Panc1 (cell line): Measurements from ENCODE around the gene RUSF1. TPM values are rescaled to one million over a fixed set of nuclear protein-coding genes. Genes with fewer than 3 reads are reported as not detected.

Source experiments
- ATAC-seq: fragments of 200-7000 bp; cut with Tn5 transposase; 2 replicates; pipeline ENCODE4 v1.9.1; 2020; ENCODE audit warnings: mild to moderate bottlenecking, moderate library complexity
- BruUV-seq: library from RNA; stranded (reverse); fragments of 400-500 nt; replicated peaks from 2 replicates; lab custom pipeline; 2021; lab: Mats Ljungman, UMichigan
- CTCF ChIA-PET: fragments of 300-600 bp; sonication (Branson Sonifier 250); formaldehyde crosslinking; loops from one replicate; lab custom pipeline; 2022; ENCODE audit warnings: antibody characterized with exemption; lab: Charles Lee
- POLR2A ChIA-PET: fragments of 300-600 bp; sonication (Branson Sonifier 250); formaldehyde crosslinking; loops from one replicate; lab custom pipeline; 2022; ENCODE audit warnings: antibody characterized with exemption; lab: Charles Lee
- DNase-seq: peaks from one replicate; pipeline ENCODE4 v3.0.0-alpha.2; 2010; ENCODE audit warnings: low read depth, low spot score
- H3K27ac ChIP-seq: 2 replicates; pipeline ENCODE4 v1.5.1; 2011; ENCODE audit warnings: mild to moderate bottlenecking, low read length, inconsistent platforms
- H3K27me3 ChIP-seq: fragments of 200-500 bp; sonication (Bioruptor generic); 2 replicates; pipeline ENCODE4 v1.6.0; 2014; ENCODE audit warnings: low read length, inconsistent platforms; ENCODE audit not compliant: control insufficient read depth, insufficient read depth
- H3K36me3 ChIP-seq: fragments of 200-500 bp; sonication (Bioruptor generic); 2 replicates; pipeline ENCODE4 v1.5.1; 2014; ENCODE audit warnings: inconsistent platforms, mild to moderate bottlenecking, low read length, moderate library complexity; ENCODE audit not compliant: control insufficient read depth, insufficient read depth
- H3K4me1 ChIP-seq: 2 replicates; pipeline ENCODE4 v1.5.1; 2011; ENCODE audit warnings: inconsistent platforms, mild to moderate bottlenecking, low read length, moderate library complexity; ENCODE audit not compliant: control insufficient read depth, insufficient read depth
- H3K4me3 ChIP-seq, 2 experiments: 2 replicates each; pipeline ENCODE4 v1.5.1; 2011 to 2012; ENCODE audit warnings: low read depth in 2 of 2, low read length in 2 of 2, mild to moderate bottlenecking in 2 of 2, inconsistent platforms in 1 of 2, moderate library complexity in 1 of 2
- H3K9me3 ChIP-seq: fragments of 200-500 bp; sonication (Bioruptor generic); 2 replicates; pipeline ENCODE4 v1.5.1; 2014; ENCODE audit warnings: low read depth, mild to moderate bottlenecking, inconsistent platforms, low read length, moderate library complexity; ENCODE audit not compliant: control insufficient read depth, insufficient read depth
- POLR2AphosphoS5 ChIP-seq: IDR thresholded peaks from 2 replicates; pipeline ENCODE4 v1.6.1; 2012; ENCODE audit warnings: mild to moderate bottlenecking, low read depth, low read length, moderate library complexity
- SIN3A ChIP-seq: IDR thresholded peaks from 2 replicates; pipeline ENCODE4 v1.6.1; 2012; ENCODE audit warnings: low read depth, mild to moderate bottlenecking, low read length, moderate library complexity, borderline replicate concordance; ENCODE audit not compliant: insufficient read depth
- TCF7L2 ChIP-seq: IDR thresholded peaks from 2 replicates; pipeline ENCODE4 v1.6.1; 2011; ENCODE audit warnings: mild to moderate bottlenecking, low read depth, low read length, inconsistent platforms
- in situ Hi-C: cut with HindIII; loops from 2 replicates; pipeline ENCODE4 v1.10.0; 2016; ENCODE audit warnings: low sequenced_read_pairs, low pct_unique_long_range_greater_than_20kb
- intact Hi-C: fragments of 100-400 bp; cut with micrococcal nuclease; formaldehyde crosslinking; loops from one replicate; pipeline ENCODE4 v1.10.0; 2022; ENCODE audit not compliant: unreplicated experiment
- total RNA-seq: library from RNA; stranded (reverse); gene quantifications from one replicate; pipeline ENCODE4 v1.2.1, GENCODE V29; 2021; ENCODE audit not compliant: unreplicated experiment
- TF ChIP-seq, protein P1 (sequence below), 2 experiments: IDR thresholded peaks; 2 replicates each; pipeline ENCODE4 v1.6.1; 2011 to 2012; ENCODE audit warnings: low read depth in 2 of 2, control low read depth in 1 of 2, low read length in 1 of 2, mild to moderate bottlenecking in 1 of 2, moderate library complexity in 1 of 2; ENCODE audit not compliant: insufficient read depth in 1 of 2
- TF ChIP-seq, protein P2 (sequence below): fragments of 450-650 bp; IDR thresholded peaks from 2 replicates; pipeline ENCODE4 v1.5.1; 2017; ENCODE audit warnings: mild to moderate bottlenecking

The RUSF1 gene
- total RNA-seq, 1 experiment from 2014 or later, result 47.4 TPM

DNA sequence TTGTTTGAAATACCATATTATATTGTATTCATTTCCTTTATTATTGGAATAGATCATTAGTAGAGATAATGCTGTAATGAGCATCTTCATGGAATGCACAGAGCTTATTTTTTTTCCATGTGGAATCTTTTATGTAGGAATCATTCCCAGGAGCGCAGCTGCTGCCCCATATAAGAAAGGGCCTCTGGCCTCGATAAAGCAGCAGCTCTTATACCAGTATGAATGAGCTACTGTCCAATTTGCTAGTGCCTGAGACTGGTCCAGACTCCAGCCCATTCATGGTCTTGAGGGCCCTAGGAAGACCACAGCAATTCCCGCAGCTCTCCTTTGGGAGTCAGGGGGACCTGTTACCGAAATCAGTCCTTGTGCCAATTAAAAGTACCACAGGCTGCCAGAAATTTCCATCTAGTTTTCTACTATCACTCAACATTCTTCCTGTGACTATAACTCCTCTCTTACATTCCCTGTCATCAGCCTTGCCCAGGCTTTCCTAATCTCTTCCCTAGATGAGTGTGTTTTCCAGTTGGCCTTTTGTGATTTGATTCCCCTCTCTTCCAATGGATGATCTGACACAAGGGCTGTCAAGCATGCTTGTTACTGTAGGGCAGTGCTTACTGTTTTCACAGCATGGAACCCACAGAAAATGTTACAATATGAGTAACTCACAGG lies 67.5 kb downstream of the RUSF1 start:
- in situ Hi-C loops, result no loop called here
- Histone ChIP-seq H3K27ac (no peak overlapping the region), H3K36me3 (no peaks in the 10 kb centered on the region), H3K4me3 (no peak overlapping the region), H3K27me3 (no peaks in the 10 kb centered on the region), H3K4me1 (no peaks in the 10 kb centered on the region), H3K9me3 (no peaks in the 10 kb centered on the region)
- intact Hi-C loops, result loop anchor here (10.0 kb wide), 2 partner anchors 106 to 446 kb away; no protein-coding TSS in a partner anchor
- DNase-seq, result no peak
- ChIA-PET CTCF (no interaction called here), POLR2A (no interaction called here)
- no TSS peak for BruUV-seq
- TF ChIP-seq SIN3A (no peak), POLR2AphosphoS5 (no peak), TCF7L2 (no peak)
- TF ChIP-seq, protein P1, sequence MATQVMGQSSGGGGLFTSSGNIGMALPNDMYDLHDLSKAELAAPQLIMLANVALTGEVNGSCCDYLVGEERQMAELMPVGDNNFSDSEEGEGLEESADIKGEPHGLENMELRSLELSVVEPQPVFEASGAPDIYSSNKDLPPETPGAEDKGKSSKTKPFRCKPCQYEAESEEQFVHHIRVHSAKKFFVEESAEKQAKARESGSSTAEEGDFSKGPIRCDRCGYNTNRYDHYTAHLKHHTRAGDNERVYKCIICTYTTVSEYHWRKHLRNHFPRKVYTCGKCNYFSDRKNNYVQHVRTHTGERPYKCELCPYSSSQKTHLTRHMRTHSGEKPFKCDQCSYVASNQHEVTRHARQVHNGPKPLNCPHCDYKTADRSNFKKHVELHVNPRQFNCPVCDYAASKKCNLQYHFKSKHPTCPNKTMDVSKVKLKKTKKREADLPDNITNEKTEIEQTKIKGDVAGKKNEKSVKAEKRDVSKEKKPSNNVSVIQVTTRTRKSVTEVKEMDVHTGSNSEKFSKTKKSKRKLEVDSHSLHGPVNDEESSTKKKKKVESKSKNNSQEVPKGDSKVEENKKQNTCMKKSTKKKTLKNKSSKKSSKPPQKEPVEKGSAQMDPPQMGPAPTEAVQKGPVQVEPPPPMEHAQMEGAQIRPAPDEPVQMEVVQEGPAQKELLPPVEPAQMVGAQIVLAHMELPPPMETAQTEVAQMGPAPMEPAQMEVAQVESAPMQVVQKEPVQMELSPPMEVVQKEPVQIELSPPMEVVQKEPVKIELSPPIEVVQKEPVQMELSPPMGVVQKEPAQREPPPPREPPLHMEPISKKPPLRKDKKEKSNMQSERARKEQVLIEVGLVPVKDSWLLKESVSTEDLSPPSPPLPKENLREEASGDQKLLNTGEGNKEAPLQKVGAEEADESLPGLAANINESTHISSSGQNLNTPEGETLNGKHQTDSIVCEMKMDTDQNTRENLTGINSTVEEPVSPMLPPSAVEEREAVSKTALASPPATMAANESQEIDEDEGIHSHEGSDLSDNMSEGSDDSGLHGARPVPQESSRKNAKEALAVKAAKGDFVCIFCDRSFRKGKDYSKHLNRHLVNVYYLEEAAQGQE (IDR thresholded peaks at IDR 0.05; ENCODE audit: insufficient read depth in 1 of 2, low read depth in 2 of 2, low read length in 1 of 2), result no peak
- TF ChIP-seq, protein P2, sequence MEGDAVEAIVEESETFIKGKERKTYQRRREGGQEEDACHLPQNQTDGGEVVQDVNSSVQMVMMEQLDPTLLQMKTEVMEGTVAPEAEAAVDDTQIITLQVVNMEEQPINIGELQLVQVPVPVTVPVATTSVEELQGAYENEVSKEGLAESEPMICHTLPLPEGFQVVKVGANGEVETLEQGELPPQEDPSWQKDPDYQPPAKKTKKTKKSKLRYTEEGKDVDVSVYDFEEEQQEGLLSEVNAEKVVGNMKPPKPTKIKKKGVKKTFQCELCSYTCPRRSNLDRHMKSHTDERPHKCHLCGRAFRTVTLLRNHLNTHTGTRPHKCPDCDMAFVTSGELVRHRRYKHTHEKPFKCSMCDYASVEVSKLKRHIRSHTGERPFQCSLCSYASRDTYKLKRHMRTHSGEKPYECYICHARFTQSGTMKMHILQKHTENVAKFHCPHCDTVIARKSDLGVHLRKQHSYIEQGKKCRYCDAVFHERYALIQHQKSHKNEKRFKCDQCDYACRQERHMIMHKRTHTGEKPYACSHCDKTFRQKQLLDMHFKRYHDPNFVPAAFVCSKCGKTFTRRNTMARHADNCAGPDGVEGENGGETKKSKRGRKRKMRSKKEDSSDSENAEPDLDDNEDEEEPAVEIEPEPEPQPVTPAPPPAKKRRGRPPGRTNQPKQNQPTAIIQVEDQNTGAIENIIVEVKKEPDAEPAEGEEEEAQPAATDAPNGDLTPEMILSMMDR, result no peak
- no peak for ATAC-seq

DNA sequence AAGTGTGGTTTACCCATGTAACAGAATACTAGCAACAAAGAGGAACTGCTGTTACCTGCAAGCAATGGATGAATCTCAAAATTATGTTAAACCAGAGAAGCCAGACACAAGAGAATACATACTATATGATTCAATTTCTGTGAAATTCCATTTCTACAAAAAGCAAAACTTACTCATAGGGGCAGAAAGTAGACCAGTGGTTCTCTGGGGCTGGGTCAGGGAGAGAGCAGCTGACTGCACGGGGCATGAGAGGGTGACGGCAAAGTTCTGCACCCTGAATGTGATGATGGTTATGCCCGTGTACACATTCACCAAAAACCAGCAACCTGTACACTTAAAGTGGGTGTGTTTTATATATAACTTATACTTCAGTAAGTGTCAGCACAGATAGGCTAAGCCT lies 68.7 kb downstream of the RUSF1 start:
- no TSS peak for BruUV-seq
- in situ Hi-C loops, result no loop called here
- Histone ChIP-seq H3K36me3 (no peaks in the 10 kb centered on the region), H3K27ac (no peak overlapping the region), H3K4me1 (no peaks in the 10 kb centered on the region), H3K9me3 (no peaks in the 10 kb centered on the region), H3K4me3 (no peak overlapping the region), H3K27me3 (no peaks in the 10 kb centered on the region)
- intact Hi-C loops, result no loop called here
- no peak for DNase-seq
- TF ChIP-seq POLR2AphosphoS5, result no peak
- no peak for TF ChIP-seq TCF7L2
- TF ChIP-seq, protein P1 (IDR thresholded peaks at IDR 0.05; ENCODE audit: insufficient read depth in 1 of 2, low read depth in 2 of 2, low read length in 1 of 2), result no peak
- TF ChIP-seq, protein P2, result no peak
- TF ChIP-seq SIN3A, result no peak
- ATAC-seq, result no peak
- CTCF ChIA-PET, result no interaction called here
- POLR2A ChIA-PET, result no interaction called here
